HEK293T (cell line): ENCODE results near the gene ZMAT5.

Experiments
- NFRKB ChIP-seq: fragments of 450-650 bp; IDR thresholded peaks from 2 replicates; pipeline ENCODE4 v1.6.1; 2016; ENCODE audit warnings: mild to moderate bottlenecking, moderate library complexity
- SP1 ChIP-seq: fragments of 450-650 bp; IDR thresholded peaks from 2 replicates; pipeline ENCODE4 v1.6.1; 2017

- no peak for TF ChIP-seq NFRKB
- TF ChIP-seq SP1, result no peak
Observed at GRCh38 chr22:29710922-29711593, 55.7 kb downstream of the ZMAT5 start.
